ENCODE measurements around the gene H3-3A.

GRCh38 chr1:226111098-226111882, 48.8 kb downstream of the H3-3A start:
- TF ChIP-seq TEAD4 (IDR thresholded peaks at IDR 0.05; ENCODE audit: borderline replicate concordance, insufficient read depth): no peak
- TF ChIP-seq USF2 (IDR thresholded peaks at IDR 0.05; ENCODE audit: borderline replicate concordance, low read depth, low read length): no peak
- no peak for TF ChIP-seq MXI1 (IDR thresholded peaks at IDR 0.05; ENCODE audit: low read depth, low read length)
- TF ChIP-seq CTCF (IDR thresholded peaks at IDR 0.05): no peak
- no peak for TF ChIP-seq JUND (IDR thresholded peaks at IDR 0.05)
- TF ChIP-seq SMC3 (IDR thresholded peaks at IDR 0.05; ENCODE audit: low read depth, low read length): no peak
- TF ChIP-seq GATA2 (CRISPR knock-in tag; IDR thresholded peaks at IDR 0.05): no peak
- no peak for TF ChIP-seq ELF1 (IDR thresholded peaks at IDR 0.05)
